Activated CD8-positive, alpha-beta T cell treated with anti-CD3 and anti-CD28 coated beads, Interleukin-2, amount 10 ng/mL, durations not matched to agents 7 days and 5 days (primary cell): Measurements from ENCODE around the gene HARS2. TPM values are rescaled to one million over a fixed set of nuclear protein-coding genes. Genes with fewer than 3 reads are reported as not detected.
"Not testable (repeated sequence)": the region's sequence is repeated elsewhere in the genome, so short reads cannot be mapped to it uniquely, and the experiment has no call there.

Source experiments
- ATAC-seq: fragments of 150-1000 bp; cut with Tn5 transposase; one replicate; pipeline ENCODE4 v1.10.0; 2021; ENCODE audit warnings: moderate library complexity
- CTCF ChIA-PET: fragments of 350-600 bp; sonication (Branson Sonifier 250); formaldehyde crosslinking; loops from one replicate; lab custom pipeline; 2021; ENCODE audit warnings: antibody characterized with exemption; lab: Charles Lee
- POLR2A ChIA-PET: fragments of 350-600 bp; sonication (Branson Sonifier 250); formaldehyde crosslinking; loops from one replicate; lab custom pipeline; 2021; ENCODE audit warnings: antibody characterized with exemption; lab: Charles Lee
- DNase-seq: peaks from one replicate; pipeline ENCODE4 v3.0.0-alpha.2; 2020
- H3K27ac Mint-ChIP-seq: one replicate; pipeline ENCODE4 v1.8.0; 2021; ENCODE audit warnings: mild to moderate bottlenecking, mixed read lengths
- H3K27me3 Mint-ChIP-seq: one replicate; pipeline ENCODE4 v1.8.0; 2021; ENCODE audit warnings: low read depth, mixed read lengths
- H3K36me3 Mint-ChIP-seq: one replicate; pipeline ENCODE4 v1.8.0; 2021; ENCODE audit warnings: low read depth, mixed read lengths
- H3K4me1 Mint-ChIP-seq: one replicate; pipeline ENCODE4 v1.8.0; 2021; ENCODE audit warnings: low read depth, mixed read lengths
- H3K4me3 Mint-ChIP-seq: one replicate; pipeline ENCODE4 v1.8.0; 2021; ENCODE audit warnings: mild to moderate bottlenecking, mixed read lengths
- H3K9me3 Mint-ChIP-seq: one replicate; pipeline ENCODE4 v1.8.0; 2022; ENCODE audit warnings: mixed read lengths; ENCODE audit not compliant: insufficient read depth
- total RNA-seq, 2 experiments: library from RNA; stranded (reverse); gene quantifications; one replicate each; pipeline ENCODE4 v1.2.3, GENCODE V29; 2021

HARS2 gene, protein sequence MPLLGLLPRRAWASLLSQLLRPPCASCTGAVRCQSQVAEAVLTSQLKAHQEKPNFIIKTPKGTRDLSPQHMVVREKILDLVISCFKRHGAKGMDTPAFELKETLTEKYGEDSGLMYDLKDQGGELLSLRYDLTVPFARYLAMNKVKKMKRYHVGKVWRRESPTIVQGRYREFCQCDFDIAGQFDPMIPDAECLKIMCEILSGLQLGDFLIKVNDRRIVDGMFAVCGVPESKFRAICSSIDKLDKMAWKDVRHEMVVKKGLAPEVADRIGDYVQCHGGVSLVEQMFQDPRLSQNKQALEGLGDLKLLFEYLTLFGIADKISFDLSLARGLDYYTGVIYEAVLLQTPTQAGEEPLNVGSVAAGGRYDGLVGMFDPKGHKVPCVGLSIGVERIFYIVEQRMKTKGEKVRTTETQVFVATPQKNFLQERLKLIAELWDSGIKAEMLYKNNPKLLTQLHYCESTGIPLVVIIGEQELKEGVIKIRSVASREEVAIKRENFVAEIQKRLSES
- 10 to 100 TPM; 27.3 to 29.0 TPM for total RNA-seq

DNA sequence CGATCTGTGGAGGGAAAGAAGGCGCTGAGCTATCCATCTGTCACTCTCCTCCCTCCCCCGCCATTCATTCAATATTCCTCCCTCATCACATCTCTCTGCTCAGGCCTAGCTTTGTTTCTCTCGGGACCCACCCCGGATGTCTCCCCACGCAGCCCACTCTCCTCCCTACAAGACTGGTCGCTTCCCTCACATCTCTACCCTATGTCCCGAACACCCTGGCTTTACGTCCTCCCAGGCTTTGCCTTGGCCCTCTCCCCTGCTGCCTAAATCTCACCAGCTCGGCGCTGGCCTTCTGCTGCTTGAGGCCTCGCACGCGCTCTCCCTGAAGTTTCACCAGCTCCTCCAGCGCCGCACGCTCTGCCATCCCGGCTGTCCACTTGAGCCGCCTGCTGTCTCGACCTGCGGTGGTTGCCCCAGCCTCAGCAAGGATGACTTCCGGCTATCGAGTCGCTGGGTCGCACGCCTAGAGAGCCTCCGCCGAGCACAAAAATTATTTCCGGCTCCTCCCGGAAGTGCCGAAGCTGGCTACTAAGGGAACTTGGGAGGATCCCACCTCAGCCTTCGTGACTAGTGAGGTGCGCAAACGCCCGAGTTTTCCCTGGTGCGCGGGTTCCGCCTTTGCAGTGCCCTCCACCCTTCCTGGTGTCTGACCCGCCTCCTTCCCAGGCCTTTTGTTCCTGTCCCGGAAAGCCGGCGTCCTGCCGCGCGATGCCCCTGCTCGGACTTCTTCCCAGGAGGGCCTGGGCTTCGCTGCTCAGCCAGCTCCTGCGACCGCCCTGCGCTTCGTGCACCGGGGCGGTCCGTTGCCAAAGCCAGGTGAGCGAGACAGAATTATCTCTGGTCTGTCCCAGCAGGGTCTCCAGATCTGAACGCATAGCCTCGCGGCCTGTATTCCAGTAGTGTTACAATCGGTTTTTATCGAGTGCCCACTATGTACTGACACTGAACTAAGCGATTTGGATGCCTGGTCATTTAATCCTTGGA, at the start of gene HARS2, which contains the start of gene HARS1:
Gene HARS2, plus strand, starts transcription at position 515 of the 984 bp plus-strand sequence. Its CDS starts 194 bp downstream, at position 709.
Gene HARS1, minus strand, starts transcription at position 430 of the 984 bp plus-strand sequence. Its CDS starts 66 bp downstream, at position 364.
- DNase-seq (peak; percentile 88), ATAC-seq (peak; percentile 96)
- Mint-ChIP-seq H3K9me3 (no peaks in the 10 kb centered on the region), H3K4me1 (peaks cover 48% of the 10 kb centered on the region), H3K4me3 (peak within 1 kb of the TSS; percentile 97), H3K36me3 (peaks cover 45% of the 10 kb centered on the region), H3K27me3 (no peaks in the 10 kb centered on the region), H3K27ac (peak within 1 kb of the TSS; percentile 97)
- CTCF ChIA-PET = interaction anchor here (0.6 to 1.7 kb wide), 7 partner anchors 9 to 1421 kb away, joined by 3 to 5 read pairs (median 3); partner anchors contain the start of genes TAF7 and ZMAT2
- POLR2A ChIA-PET = interaction anchor here (0.6 to 2.2 kb wide), 13 partner anchors 10 to 290 kb away, joined by 3 to 20 read pairs (median 5); partner anchors contain the start of genes ANKHD1, IK, NDUFA2 and WDR55

DNA sequence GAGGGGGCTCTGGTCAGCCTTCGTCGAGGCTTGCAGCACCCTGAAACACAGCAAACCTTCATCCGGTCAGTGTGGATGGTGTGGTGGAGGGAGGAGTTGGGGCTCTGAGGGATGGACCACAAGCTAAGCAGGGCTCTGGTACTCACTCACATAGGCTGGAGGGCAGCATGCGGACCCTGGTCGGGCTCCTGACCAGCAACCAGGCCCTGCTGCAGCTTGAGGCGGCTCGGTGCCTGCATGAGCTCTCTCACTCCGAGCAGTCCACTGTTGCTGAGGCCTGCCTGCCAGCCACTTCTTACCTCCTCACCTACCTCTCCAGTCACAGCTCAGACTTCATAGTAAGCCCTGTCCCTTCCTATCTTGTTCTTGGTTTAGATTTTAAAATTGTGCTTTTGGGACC, 49.5 kb upstream of the HARS2 start:
- CTCF ChIA-PET = interaction anchor here (0.6 to 1.3 kb wide), 2 partner anchors 86 to 295 kb away, joined by 3 read pairs; partner anchors contain the start of gene HBEGF
- H3K27me3 Mint-ChIP-seq = no peaks in the 10 kb centered on the region
- H3K4me1 Mint-ChIP-seq = peaks cover 55% of the 10 kb centered on the region
- H3K9me3 Mint-ChIP-seq = no peaks in the 10 kb centered on the region
- DNase-seq (no peak), ATAC-seq (no peak)
- no peak overlapping the region for H3K4me3 Mint-ChIP-seq
- no peak overlapping the region for H3K27ac Mint-ChIP-seq
- peaks cover 42% of the 10 kb centered on the region for H3K36me3 Mint-ChIP-seq
- POLR2A ChIA-PET = interaction anchor here (0.9 to 1.6 kb wide), 3 partner anchors 69 to 242 kb away, joined by 3 to 4 read pairs (median 3); no protein-coding TSS in a partner anchor

DNA sequence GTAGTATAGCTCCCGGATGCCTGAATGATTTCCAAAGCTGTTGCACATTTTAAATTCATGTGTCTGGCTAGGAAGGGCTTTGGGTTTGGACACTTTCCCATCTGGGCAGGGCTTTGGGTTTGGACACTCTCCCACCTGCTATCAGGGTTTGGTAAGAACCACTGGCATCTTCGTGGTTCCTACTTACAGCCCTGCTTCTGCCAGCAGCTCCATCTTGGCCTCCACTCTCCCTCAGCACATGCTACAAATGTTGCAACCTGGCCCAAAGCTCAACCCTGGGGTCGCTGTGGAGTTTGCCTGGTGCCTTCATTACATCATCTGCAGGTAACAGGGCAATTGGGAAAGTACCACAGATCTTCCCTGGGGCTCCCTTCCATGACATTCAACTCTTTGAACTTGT, 48.5 kb upstream of the HARS2 start:
- ATAC-seq = no peak
- Mint-ChIP-seq H3K27me3 (no peaks in the 10 kb centered on the region), H3K36me3 (peaks cover 44% of the 10 kb centered on the region), H3K27ac (no peak overlapping the region), H3K9me3 (no peaks in the 10 kb centered on the region), H3K4me3 (no peak overlapping the region), H3K4me1 (peaks cover 55% of the 10 kb centered on the region)
- no peak for DNase-seq
- ChIA-PET POLR2A (interaction anchor here (0.9 to 2.8 kb wide), 4 partner anchors 48 to 243 kb away, joined by 3 to 9 read pairs (median 4); partner anchors contain the start of genes ANKHD1, HARS1 and HARS2), CTCF (no interaction called here)

DNA sequence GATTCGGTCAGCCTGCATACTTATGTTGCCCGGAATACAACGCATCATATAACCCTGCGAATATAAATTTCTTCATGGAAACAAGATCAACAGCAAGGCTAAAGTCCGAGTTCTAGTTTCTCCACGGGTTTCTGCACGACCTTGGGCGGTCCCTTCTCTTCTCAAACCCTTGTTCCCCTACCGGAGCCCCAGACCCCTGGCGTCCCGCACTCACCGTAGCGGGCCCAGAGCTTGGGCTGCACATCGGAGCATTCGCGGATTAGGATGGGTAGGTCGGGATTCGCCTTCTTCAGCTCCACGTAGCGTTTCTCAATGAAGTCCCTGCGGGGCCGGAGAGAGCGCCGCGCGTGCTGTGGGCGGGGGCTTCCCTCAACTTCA, 44.2 kb upstream of the HARS2 start:
- peaks cover 44% of the 10 kb centered on the region for H3K36me3 Mint-ChIP-seq
- H3K27me3 Mint-ChIP-seq = no peaks in the 10 kb centered on the region
- H3K4me1 Mint-ChIP-seq = peaks cover 33% of the 10 kb centered on the region

DNA sequence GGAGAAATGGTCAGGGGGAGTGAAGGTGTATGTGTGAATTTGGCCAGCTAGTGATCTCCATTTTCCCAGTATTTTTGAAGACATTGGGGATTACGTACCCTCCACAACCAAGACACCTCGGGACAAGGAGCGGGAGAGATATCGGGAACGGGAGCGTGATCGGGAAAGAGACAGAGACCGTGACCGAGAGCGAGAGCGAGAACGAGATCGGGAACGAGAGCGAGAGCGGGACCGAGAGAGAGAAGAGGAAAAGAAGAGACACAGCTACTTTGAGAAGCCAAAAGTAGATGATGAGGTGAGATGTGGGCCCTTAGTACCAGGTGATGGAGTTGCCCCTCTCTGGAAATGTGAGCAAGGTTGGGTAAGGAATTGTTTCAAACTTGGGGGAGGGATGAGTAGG, 32.4 kb upstream of the HARS2 start:
- DNase-seq (no peak), ATAC-seq (no peak)
- CTCF ChIA-PET = no interaction called here
- Mint-ChIP-seq H3K27ac (no peak overlapping the region), H3K4me3 (no peak overlapping the region), H3K9me3 (no peaks in the 10 kb centered on the region), H3K4me1 (peaks cover 4% of the 10 kb centered on the region), H3K36me3 (peaks cover 82% of the 10 kb centered on the region), H3K27me3 (no peaks in the 10 kb centered on the region)
- POLR2A ChIA-PET = interaction anchor here (1.3 kb wide), 1 partner anchor 11 kb away, joined by 5 read pairs; the partner anchor contains the start of genes IK and NDUFA2

More for the DNA sequence above, 44.2 kb upstream of the HARS2 start:
- Mint-ChIP-seq H3K4me3 (peak overlapping the region; percentile 96), H3K27ac (peak overlapping the region; percentile 98), H3K9me3 (no peaks in the 10 kb centered on the region)
- CTCF ChIA-PET = interaction anchor here (0.6 to 2.5 kb wide), 18 partner anchors 8 to 917 kb away, joined by 3 to 16 read pairs (median 4); partner anchors contain the start of genes APBB3, CD14, EIF4EBP3 and TMCO6
- peak; percentile 33 for ATAC-seq
- no peak for DNase-seq
- POLR2A ChIA-PET = interaction anchor here (0.8 to 2.7 kb wide), 18 partner anchors 8 to 245 kb away, joined by 3 to 44 read pairs (median 8); partner anchors contain the start of genes ANKHD1, APBB3, EIF4EBP3 and HARS1

DNA sequence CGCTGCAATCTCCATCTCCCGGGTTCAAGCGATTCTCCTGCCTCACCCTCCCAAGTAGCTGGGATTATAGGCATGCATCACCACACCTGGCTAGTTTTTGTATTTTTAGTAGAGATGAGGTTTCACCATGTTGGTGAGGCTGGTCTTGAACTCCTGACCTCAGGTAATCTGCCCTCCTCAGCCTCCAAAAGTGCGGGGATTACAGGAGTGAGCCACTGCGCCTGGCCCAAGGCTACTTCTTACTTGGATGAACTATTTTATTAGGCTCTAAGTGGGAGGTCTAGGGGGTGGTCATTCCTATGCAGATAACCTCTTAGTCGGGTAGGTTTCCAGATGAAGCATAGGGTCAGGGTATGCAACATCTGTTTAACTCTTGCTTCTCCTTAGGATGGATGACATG, 30.9 kb upstream of the HARS2 start:
- H3K9me3 Mint-ChIP-seq, H3K27ac Mint-ChIP-seq, CTCF ChIA-PET, H3K4me3 Mint-ChIP-seq, ATAC-seq, DNase-seq, POLR2A ChIA-PET, H3K27me3 Mint-ChIP-seq: not testable (repeated sequence)
- H3K4me1 Mint-ChIP-seq = peaks cover 12% of the 10 kb centered on the region
- H3K36me3 Mint-ChIP-seq = peaks cover 71% of the 10 kb centered on the region

DNA sequence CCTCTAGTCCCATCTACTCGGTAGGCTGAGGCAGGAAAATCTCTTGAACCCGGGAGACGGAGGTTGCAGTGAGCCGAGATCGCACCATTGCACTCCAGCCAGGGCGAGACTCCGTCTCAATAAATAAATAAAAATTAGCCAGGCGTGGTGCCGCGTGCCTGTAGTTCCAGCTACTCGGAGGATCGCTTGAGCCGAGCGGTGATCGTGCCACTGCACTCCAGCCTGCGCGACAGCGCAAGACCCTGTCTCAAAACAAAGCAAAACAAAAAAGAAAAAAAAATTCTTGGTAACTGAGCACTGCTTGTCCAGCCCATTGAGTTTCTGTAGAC, 27.3 kb upstream of the HARS2 start:
- ATAC-seq = no peak
- no peaks in the 10 kb centered on the region for H3K27me3 Mint-ChIP-seq
- no peaks in the 10 kb centered on the region for H3K9me3 Mint-ChIP-seq
- peaks cover 75% of the 10 kb centered on the region for H3K36me3 Mint-ChIP-seq
- peaks cover 35% of the 10 kb centered on the region for H3K4me1 Mint-ChIP-seq
- H3K4me3 Mint-ChIP-seq = peak overlapping the region; percentile 98
- POLR2A ChIA-PET = interaction anchor here (0.9 to 5.8 kb wide), 8 partner anchors 11 to 117 kb away, joined by 3 to 44 read pairs (median 4); partner anchors contain the start of genes EIF4EBP3, HARS1, HARS2 and IK
- H3K27ac Mint-ChIP-seq = peak overlapping the region; percentile 96
- DNase-seq = no peak
- CTCF ChIA-PET = interaction anchor here (3.1 kb wide), 1 partner anchor 17 kb away, joined by 13 read pairs; the partner anchor contains the start of genes IK and NDUFA2

DNA sequence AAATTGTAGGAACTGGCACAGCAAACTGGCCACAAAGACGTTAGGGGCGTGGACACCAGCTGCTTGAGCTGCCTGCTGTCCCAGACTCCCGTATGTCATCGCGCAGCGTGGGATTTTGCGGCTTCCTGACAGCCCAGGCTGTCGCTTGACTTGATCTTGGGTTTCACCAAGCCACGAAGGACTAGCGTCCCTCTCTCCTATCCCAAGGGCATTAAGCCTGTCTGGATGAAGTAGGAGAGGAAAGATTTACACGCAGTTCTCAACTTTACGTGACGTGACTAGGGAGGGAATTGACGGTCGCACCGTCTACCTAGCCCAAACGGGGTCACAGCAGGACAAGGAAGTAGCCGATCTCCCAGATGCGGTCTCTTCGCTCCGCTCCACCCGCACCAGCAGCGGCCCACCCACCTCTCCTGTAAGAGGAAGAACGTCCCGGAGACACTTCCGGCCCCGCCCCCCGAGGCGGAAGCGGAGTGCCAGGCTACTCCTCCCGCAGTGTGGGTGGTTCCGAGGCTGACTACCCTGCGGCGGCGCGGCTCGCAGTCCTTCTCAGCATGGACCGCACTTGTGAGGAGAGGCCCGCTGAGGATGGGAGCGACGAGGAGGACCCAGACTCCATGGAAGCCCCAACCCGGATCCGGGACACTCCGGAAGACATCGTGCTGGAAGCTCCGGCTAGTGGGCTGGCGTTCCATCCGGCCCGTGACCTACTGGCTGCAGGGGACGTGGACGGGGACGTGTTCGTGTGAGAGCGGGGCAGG, 26.7 kb upstream of the HARS2 start, which contains the start of gene WDR55:
Gene WDR55, plus strand, starts transcription at position 546 of the 761 bp plus-strand sequence. Its CDS starts 9 bp downstream, at position 555.
- H3K27ac Mint-ChIP-seq = peak within 1 kb of the TSS; percentile 96
- peaks cover 75% of the 10 kb centered on the region for H3K36me3 Mint-ChIP-seq

DNA sequence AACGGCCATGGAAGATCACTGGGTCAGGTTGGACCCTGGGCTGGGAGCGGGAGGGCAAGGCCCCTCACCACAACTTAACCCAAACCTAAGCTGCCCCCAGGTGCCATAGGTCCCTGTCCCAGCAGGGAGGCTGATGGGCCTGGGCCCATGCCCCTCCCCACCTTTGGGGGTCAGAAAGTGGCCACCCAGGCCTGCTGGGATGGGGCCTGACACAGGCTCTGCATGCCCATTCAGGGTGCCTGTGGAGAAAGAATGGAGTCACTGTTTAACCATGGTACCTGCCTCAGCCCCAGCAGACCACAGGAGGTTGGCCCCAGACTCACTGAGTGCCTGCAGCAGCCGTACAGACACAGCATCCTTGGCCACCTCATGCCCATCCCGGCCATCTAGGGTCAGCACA, 20.2 kb upstream of the HARS2 start:
- H3K27ac Mint-ChIP-seq, H3K27me3 Mint-ChIP-seq, POLR2A ChIA-PET, DNase-seq, CTCF ChIA-PET, ATAC-seq, H3K4me3 Mint-ChIP-seq, H3K9me3 Mint-ChIP-seq: not testable (repeated sequence)
- H3K4me1 Mint-ChIP-seq = peaks cover 21% of the 10 kb centered on the region
- peaks cover 67% of the 10 kb centered on the region for H3K36me3 Mint-ChIP-seq

More for the DNA sequence above, 26.7 kb upstream of the HARS2 start, which contains the start of gene WDR55:
- H3K9me3 Mint-ChIP-seq = no peaks in the 10 kb centered on the region
- DNase-seq = peak; percentile 97
- H3K4me3 Mint-ChIP-seq = peak within 1 kb of the TSS; percentile 98
- H3K4me1 Mint-ChIP-seq = peaks cover 35% of the 10 kb centered on the region
- peak; percentile 93 for ATAC-seq
- H3K27me3 Mint-ChIP-seq = no peaks in the 10 kb centered on the region
- POLR2A ChIA-PET = interaction anchor here (0.9 to 5.8 kb wide), 10 partner anchors 12 to 942 kb away, joined by 3 to 44 read pairs (median 4); partner anchors contain the start of genes EIF4EBP3, HARS1, HARS2 and IK
- CTCF ChIA-PET = interaction anchor here (0.7 to 3.1 kb wide), 3 partner anchors 11 to 47 kb away, joined by 4 to 13 read pairs (median 5); partner anchors contain the start of genes IK and NDUFA2
